ENCODE results near the gene LMNTD1.

LMNTD1 gene

GRCh38 chr12:25556153-25556552 is 3.1 kb upstream of the LMNTD1 start:
- no peak for DNase-seq (ENCODE audit: low read depth in 2 of 2, low spot score in 1 of 2)

DNA sequence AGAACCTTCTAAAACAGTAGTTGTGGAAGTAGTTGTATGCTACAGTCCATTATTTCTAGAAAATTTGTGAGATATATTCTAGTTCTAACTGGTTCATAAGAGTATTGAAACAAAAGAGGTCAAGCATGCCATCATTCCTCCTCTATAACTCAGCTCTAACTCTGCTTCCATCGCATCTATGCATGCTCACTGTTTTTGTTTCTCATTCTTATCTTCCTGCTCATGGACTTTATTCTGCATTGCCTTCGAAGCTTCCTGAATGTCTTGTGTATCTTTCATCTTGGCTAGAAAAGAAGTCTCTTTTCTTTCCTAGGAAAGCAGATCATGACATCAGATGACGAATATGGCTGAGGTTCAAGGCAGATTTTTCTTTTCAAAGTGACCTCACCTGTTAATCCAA is 402 bp downstream of the LMNTD1 start:
- DNase-seq (ENCODE audit: low read depth in 2 of 2, low spot score in 1 of 2): no peak

GRCh38 chr12:25550186-25550585 is 2.9 kb downstream of the LMNTD1 start:
- no peak for DNase-seq (ENCODE audit: low read depth in 2 of 2, low spot score in 1 of 2)

GRCh38 chr12:25549120-25549519 is 4.0 kb downstream of the LMNTD1 start:
- no peak for DNase-seq (ENCODE audit: low read depth in 2 of 2, low spot score in 1 of 2)

DNA sequence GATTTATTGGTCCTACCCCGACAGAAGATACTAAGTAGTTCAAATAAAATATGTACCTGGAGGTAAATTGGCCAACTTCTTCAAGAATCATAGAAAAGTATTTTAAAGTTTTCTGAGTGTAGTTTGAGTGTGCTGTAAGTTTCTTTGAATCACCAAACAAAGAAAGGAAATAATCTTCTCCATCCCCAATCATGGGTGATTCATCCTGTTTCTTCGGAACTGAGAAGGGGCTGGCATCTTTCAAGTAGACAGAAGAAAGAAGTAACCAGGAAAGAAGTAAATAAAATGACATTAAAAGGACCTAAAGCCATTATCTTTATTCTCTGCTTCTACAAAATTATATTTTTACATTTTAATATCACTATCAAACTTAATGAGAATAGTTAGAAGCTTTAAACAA is 6.8 kb downstream of the LMNTD1 start:
- no peak for DNase-seq (ENCODE audit: low read depth in 2 of 2, low spot score in 1 of 2)

- no peak for DNase-seq (ENCODE audit: low read depth in 2 of 2, low spot score in 1 of 2)
Measured at GRCh38 chr12:25533150-25533549, 19.9 kb downstream of the LMNTD1 start.

DNA sequence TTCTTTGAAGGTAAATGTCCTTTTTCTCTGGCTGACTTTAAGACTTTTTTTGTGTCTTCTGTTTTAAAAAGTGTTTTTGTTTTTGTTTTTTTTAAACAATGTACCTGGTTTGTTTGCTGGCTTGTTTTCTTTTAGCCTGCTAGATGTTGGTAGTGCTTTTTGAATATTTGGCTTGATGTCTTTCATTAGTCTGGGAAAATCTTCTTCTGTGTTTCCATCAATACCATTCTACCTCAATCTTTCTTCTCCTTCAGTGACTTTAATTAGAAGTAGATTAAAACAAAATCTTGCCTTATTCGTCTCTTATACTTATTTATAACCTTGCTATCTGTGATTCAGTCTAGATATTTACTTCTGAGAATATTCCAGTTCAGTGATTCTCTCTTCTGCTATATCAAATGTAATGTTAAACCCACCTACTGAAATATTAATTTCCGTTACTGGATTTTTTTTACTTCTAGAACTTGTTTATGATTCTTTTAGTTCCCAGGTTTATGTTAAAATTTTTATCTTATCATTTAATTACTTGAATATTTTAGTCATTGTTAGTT is 21.5 kb downstream of the LMNTD1 start:
- no peak for DNase-seq (ENCODE audit: low read depth in 2 of 2, low spot score in 1 of 2)

DNA sequence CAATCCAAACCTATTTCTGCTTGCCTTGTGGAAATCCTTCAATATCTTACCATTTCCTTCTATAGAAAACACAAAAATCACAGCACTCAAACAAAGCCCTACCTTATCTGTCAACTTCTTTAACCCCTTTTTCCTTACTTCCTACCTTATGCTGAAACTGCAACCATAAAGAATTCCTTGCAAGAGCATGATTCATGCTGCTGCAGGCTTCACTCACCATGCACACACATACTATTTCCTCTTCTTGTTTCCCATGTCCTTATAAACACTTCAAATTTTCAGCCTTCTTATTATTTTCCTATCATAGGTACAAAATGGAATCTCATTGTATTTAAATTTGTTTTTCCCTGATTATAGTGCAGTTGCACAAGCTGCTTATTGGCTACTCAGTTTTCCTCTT is 23.3 kb downstream of the LMNTD1 start:
- no peak for DNase-seq (ENCODE audit: low read depth in 2 of 2, low spot score in 1 of 2)

GRCh38 chr12:25526778-25527177 is 26.3 kb downstream of the LMNTD1 start:
- no peak for DNase-seq (ENCODE audit: low read depth in 2 of 2, low spot score in 1 of 2)

DNA sequence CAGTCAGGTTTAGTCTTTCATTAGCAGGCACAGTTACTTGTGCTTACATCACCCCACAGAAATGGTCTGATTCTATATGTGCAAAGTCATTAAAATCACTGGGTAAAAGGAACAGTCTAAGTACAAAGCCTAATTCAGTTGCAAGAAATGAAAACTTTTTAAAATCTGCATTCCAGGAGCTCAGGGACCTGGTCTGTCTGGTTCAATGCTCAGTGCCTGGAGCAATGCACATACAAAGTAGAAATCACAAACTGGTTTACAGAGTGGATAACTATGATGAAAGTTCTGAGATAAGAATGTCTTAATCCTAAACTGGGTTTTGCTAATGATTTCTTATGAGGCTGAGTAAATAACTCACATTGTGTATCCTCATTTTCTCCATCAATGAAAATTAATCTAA is 28.7 kb downstream of the LMNTD1 start:
- no peak for DNase-seq (ENCODE audit: low read depth in 2 of 2, low spot score in 1 of 2)

DNA sequence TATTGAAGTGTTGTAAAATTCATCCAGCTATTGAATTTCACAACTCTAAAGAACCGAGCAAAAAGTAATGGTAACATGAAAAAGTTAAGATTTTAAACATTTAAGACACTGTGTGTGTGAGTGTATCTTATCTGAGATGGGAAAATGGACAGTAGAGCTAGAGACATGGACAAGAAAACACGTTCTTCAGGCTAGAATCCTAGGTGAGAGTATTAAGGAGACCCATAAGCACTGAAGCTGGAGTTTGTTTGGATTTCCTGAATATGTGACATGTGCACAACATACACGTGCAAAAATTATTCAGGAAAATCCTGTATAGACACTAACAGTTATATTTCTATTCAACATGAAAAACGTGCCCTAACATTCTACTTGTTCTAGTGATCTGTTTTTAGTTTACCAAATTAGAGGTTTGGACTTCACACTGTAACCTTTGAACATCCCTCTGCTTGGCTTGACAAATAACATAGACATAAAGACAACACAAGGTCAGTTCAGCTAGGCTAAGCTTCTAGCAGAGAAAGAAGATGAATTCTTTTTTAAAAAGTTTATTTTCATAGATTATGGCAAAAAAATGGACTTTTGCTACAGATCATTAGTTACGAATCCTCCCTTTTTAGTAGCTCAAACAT is 31.3 kb downstream of the LMNTD1 start:
- no peak for DNase-seq (ENCODE audit: low read depth in 2 of 2, low spot score in 1 of 2)

DNA sequence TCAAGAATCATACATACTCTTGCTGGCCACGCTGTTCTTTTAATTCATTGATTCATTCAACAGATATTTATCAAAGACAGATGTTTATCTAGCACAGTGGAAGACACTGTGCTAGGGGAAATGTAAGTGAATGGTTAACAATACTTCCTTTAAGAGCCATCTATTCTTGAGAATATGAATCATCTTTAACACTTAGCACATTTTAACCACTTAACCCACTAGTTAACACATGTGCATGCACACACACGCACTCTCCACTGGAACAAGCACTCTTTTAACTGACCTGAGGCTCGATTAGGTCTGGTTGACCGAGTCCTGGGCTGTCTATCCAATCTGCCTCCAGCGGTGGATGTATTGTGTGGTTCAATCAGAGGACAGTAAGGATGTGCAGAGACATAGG is 34.6 kb downstream of the LMNTD1 start:
- DNase-seq (ENCODE audit: low read depth in 2 of 2, low spot score in 1 of 2): no peak

DNA sequence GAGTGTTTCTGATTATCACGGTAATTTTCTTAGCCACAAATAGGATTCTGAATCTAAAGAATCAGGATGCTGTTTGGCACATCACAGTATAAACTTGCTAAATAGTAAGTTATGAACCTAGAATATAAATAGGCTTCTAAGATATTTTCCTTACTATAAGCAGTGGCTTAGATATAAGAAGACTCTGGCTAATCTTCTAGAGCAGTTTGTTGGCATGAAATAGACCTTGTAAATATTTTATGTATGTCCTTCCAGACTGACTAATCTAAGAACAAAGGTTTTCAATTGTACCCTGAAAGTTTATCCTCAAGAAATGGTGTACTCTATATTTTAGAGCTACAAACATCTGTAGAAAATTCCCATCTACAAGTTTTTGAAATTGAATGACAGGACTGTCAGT is 48.3 kb downstream of the LMNTD1 start:
- DNase-seq (ENCODE audit: low read depth in 2 of 2, low spot score in 1 of 2): no peak

DNA sequence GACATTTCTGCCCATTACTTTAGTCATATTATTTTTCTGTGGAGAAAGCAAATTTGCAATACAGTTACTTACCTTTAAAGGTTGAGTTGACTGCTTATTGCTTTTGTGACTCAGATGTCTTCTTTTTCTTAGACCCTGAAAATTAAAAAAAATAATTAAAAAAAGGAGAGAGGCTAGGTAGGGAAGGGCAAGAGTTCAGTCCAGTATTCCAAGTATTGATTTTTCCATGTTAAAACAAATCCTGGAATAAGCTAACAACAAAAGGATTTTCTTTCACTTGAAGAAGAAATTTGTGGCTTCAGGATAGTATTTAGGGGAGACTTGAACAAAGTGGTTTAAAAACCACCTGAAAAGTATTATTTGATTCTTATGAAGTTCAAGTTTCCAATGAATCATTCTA is 49.4 kb downstream of the LMNTD1 start:
- DNase-seq (ENCODE audit: low read depth in 2 of 2, low spot score in 1 of 2): no peak

DNA sequence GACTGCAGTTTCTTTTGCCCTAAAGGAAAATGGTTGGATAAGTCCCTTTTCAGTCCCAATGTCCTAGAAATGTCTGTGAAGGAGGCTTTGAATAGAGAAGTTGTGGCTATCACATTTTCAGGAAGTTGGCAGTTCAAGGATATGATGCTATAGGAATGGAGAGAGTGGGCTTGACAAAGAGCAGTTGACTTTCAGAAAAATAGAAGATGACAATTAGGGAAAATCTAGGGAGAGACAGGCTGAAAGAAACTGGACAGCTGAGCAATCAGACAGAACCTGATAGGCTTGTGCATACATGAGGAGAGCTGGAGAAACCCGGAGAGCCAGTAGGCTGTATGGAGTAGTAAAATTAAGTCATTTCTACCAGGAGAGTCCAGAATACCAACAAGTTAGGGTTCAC is 50.5 kb downstream of the LMNTD1 start:
- no peak for DNase-seq (ENCODE audit: low read depth in 2 of 2, low spot score in 1 of 2)

DNA sequence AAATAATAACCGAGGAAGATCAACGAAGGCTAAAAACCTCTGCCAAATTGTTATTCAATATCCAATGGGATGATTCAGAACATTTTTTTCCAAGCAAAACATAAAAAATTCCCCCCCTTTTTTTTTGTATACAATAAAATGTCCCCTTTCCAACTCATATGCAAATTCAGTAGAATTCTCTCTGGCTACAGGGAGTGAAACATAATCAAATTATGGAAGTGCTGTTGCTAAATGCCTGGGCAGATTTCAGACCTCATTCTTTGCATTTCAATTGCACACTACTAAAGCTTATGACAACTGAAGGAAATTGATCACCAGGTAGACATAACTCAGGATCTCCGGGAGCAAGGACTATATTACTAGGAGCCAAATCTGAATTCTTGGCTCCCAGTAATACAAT is 51.0 kb downstream of the LMNTD1 start:
- DNase-seq (ENCODE audit: low read depth in 2 of 2, low spot score in 1 of 2): no peak

GRCh38 chr12:25501549-25501948 is 51.5 kb downstream of the LMNTD1 start:
- DNase-seq (ENCODE audit: low read depth in 2 of 2, low spot score in 1 of 2): no peak

- DNase-seq (ENCODE audit: low read depth in 2 of 2, low spot score in 1 of 2): no peak
Measured at GRCh38 chr12:25500651-25501050, 52.4 kb downstream of the LMNTD1 start.

DNA sequence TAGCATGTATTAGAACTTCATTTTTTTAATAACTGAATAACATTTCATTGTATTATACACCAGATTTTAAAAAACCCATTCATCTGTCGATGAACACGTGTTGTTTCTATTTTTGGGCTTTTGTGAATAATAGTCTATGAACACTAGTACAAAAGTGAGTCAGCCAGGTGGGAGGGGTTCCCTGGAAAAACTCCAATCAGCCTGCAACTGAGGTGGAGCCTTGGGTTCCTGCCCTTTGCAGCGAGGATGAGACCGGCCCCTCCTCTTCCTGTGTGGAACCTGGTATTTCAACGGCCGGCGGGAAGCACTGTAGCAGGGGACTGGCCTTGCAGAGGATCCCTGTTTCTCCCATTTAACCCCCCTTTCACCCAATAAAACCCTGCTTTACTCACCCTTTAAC is 56.1 kb downstream of the LMNTD1 start:
- DNase-seq (ENCODE audit: low read depth in 2 of 2, low spot score in 1 of 2): no peak

DNA sequence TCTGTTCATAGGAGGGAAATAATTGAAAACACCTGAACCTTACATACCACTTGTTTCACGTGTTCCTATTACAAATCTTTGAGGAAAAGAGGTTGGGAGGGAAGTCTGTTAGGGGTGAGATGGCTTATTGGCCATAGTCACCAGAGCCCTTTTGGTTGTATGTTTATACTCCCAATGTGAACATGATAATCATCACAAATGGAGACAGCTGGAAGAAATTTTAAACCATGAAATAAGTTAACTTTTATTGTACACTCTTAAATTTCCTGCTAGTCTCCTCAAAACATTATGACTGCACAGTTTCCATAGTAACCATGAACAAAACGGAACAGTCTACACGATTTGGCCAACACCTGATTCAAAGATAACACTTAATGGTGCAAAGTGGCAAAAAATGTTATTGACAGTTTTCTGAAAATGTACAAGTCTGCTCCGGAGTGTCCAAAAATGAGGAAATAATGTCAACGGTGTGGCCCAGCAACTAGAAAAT is 56.9 kb downstream of the LMNTD1 start:
- no peak for DNase-seq (ENCODE audit: low read depth in 2 of 2, low spot score in 1 of 2)

- DNase-seq (ENCODE audit: low read depth in 2 of 2, low spot score in 1 of 2): no peak
Measured at GRCh38 chr12:25495331-25496097, 57.6 kb downstream of the LMNTD1 start.

DNA sequence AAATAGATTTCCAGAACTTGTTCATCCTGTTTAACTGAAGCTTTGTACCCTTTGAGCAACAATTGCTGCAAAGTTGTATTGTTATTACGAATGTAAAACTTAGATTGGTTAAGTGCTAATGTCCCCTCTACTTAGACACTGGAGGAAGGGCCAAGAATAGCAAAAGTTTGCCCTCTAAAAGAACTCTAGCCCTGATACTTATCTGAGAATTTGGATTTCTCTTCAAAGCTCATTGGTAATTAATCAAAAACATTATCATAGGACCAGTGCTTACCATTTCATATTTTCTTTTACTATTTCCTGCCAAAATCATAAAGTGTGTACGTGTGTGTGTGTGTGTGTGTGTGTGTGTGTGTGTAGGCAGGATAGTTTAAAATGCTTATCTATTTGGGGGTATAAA is 58.2 kb downstream of the LMNTD1 start:
- DNase-seq (ENCODE audit: low read depth in 2 of 2, low spot score in 1 of 2): no peak

- no peak for DNase-seq (ENCODE audit: low read depth in 2 of 2, low spot score in 1 of 2)
Measured at GRCh38 chr12:25493682-25494081, 59.4 kb downstream of the LMNTD1 start.

Measured in stimulated activated CD8-positive, alpha-beta memory T cell treated with anti-CD3 and anti-CD28 coated beads, Interleukin-4, amount 100 ng/mL, for 4 hours (primary cell).